Left lung (tissue), 10 donors: Measurements from ENCODE around the gene BGN. TPM values are rescaled to one million over a fixed set of nuclear protein-coding genes. Genes with fewer than 3 reads are reported as not detected.

Source experiments
- ATAC-seq: fragments of 200-7000 bp; cut with Tn5 transposase; one replicate; pipeline ENCODE4 v1.9.1; 2020; ENCODE audit warnings: moderate library complexity
- DNase-seq, 4 donors: peaks; one replicate each; pipeline ENCODE4 v3.0.0-alpha.2; 2013 to 2020
- H3K27ac ChIP-seq, 2 donors: fragments of 200-600 bp; sonication (generic) in 1 of 2; one replicate each; pipeline versions ENCODE4 v1.5.0 to v1.8.0; 2020 to 2021
- H3K27me3 ChIP-seq, 2 donors: fragments of 200-600 bp; sonication (generic) in 1 of 2; one replicate each; pipeline versions ENCODE4 v1.5.0 to v1.8.0; 2020 to 2021
- H3K36me3 ChIP-seq, 2 donors: fragments of 200-600 bp; sonication (generic) in 1 of 2; one replicate each; pipeline versions ENCODE4 v1.5.0 to v1.8.0; 2020 to 2021
- H3K4me1 ChIP-seq, 2 donors: fragments of 200-600 bp; one replicate each; pipeline ENCODE4 v1.8.0; 2021
- H3K4me3 ChIP-seq, 2 donors: fragments of 200-600 bp; sonication (generic) in 1 of 2; one replicate each; pipeline versions ENCODE4 v1.5.0 to v1.8.0; 2020 to 2021; ENCODE audit warnings: mild to moderate bottlenecking in 1 of 2
- H3K9me3 ChIP-seq, 2 donors: fragments of 200-600 bp; sonication (generic) in 1 of 2; one replicate each; pipeline versions ENCODE4 v1.5.0 to v1.8.0; 2020 to 2021
- CTCF ChIP-seq, 2 donors: fragments of 200-600 bp; sonication (generic) in 1 of 2; IDR thresholded peaks; one replicate each; pipeline versions ENCODE4 v1.5.0 to v1.8.0; 2021; ENCODE audit warnings: antibody characterized with exemption in 2 of 2
- intact Hi-C, 2 donors: fragments of 100-400 bp; cut with DNase I; formaldehyde crosslinking; loops; one replicate each; pipeline versions ENCODE4 v1.11.2 to v1.14.2; 2022
- polyA plus RNA-seq, 6 donors: library from polyadenylated mRNA; unstranded; fragments of 120-200 nt; gene quantifications; one replicate each; pipeline ENCODE4 v1.2.1, GENCODE V29; 2013; ENCODE audit not compliant: insufficient read length in 6 of 6
- total RNA-seq, 2 donors: library from RNA; stranded (reverse); fragmentation: NEBNext Ultra II Directional; extraction: Animal tissue kit (Norgen Biotek cat#: 25700); gene quantifications; one replicate each; pipeline ENCODE4 v1.2.1, GENCODE V29; 2021
- donor health status: DM: no; HTN: yes; CAD: no.
- donor health status: DM: no; HTN: no; CAD: no.

BGN gene
- total and polyA plus RNA-seq, 8 donors, result 175 to 492 (median 202) TPM

GRCh38 chrX:153505361-153505760 is 10.6 kb downstream of the BGN start:
- no peak for ATAC-seq
- H3K27ac ChIP-seq, result no peak overlapping the region
- intact Hi-C loops, result no loop called here

GRCh38 chrX:153507484-153508178 is 12.9 kb downstream of the BGN start:
- peaks cover 0 to 3% of the 10 kb centered on the region in 2 donors for H3K4me1 ChIP-seq
- peak; percentile 56 to 95 (median 82) for DNase-seq

More at GRCh38 chrX:153505361-153505760, 10.6 kb downstream of the BGN start:
- Histone ChIP-seq H3K4me3 (no peak overlapping the region), H3K36me3 (no peaks in the 10 kb centered on the region), H3K4me1 (peaks cover 0 to 3% of the 10 kb centered on the region in 2 donors), H3K9me3 (no peaks in the 10 kb centered on the region), H3K27me3 (no peaks in the 10 kb centered on the region)
- TF ChIP-seq CTCF (IDR thresholded peaks at IDR 0.05), result no peak
- DNase-seq, result no peak

GRCh38 chrX:153509592-153509991 is 14.8 kb downstream of the BGN start:
- H3K27me3 ChIP-seq, result no peaks in the 10 kb centered on the region
- H3K36me3 ChIP-seq, result no peaks in the 10 kb centered on the region
- DNase-seq, result no peak
- H3K4me3 ChIP-seq, result no peak overlapping the region
- H3K27ac ChIP-seq, result no peak overlapping the region
- no peak for TF ChIP-seq CTCF (IDR thresholded peaks at IDR 0.05)
- intact Hi-C loops, result no loop called here
- H3K4me1 ChIP-seq, result peaks cover 0 to 3% of the 10 kb centered on the region in 2 donors
- no peaks in the 10 kb centered on the region for H3K9me3 ChIP-seq
- ATAC-seq, result no peak

More at GRCh38 chrX:153507484-153508178, 12.9 kb downstream of the BGN start:
- intact Hi-C loops, result no loop called here
- Histone ChIP-seq H3K4me3 (no peak overlapping the region), H3K27ac (no peak overlapping the region), H3K36me3 (no peaks in the 10 kb centered on the region), H3K9me3 (no peaks in the 10 kb centered on the region), H3K27me3 (no peaks in the 10 kb centered on the region)
- peak; percentile 84 for ATAC-seq
- TF ChIP-seq CTCF (IDR thresholded peaks at IDR 0.05), result peak; percentile 83 to 90

- Histone ChIP-seq H3K4me3 (no peak overlapping the region), H3K27ac (no peak overlapping the region), H3K9me3 (no peaks in the 10 kb centered on the region), H3K36me3 (no peaks in the 10 kb centered on the region), H3K4me1 (peaks cover 0 to 3% of the 10 kb centered on the region in 2 donors), H3K27me3 (peaks cover 0 to 2% of the 10 kb centered on the region in 2 donors)
- intact Hi-C loops, result no loop called here
- DNase-seq, result no peak
- ATAC-seq, result no peak
- no peak for TF ChIP-seq CTCF (IDR thresholded peaks at IDR 0.05)
Measured at GRCh38 chrX:153510383-153510782, 15.6 kb downstream of the BGN start.

- Histone ChIP-seq H3K4me3 (no peak overlapping the region), H3K27me3 (peaks cover 5 to 14% of the 10 kb centered on the region in 2 donors), H3K27ac (no peak overlapping the region), H3K4me1 (peaks cover 0 to 3% of the 10 kb centered on the region in 2 donors), H3K36me3 (no peaks in the 10 kb centered on the region), H3K9me3 (no peaks in the 10 kb centered on the region)
- TF ChIP-seq CTCF (IDR thresholded peaks at IDR 0.05), result no peak
- DNase-seq, result no peak
- no peak for ATAC-seq
- intact Hi-C loops, result no loop called here
Measured at GRCh38 chrX:153511784-153512500, 17.2 kb downstream of the BGN start.
